Measurements from ENCODE around the gene CCDC12. TPM values are rescaled to one million over a fixed set of nuclear protein-coding genes. Genes with fewer than 3 reads are reported as not detected.
A peak's percentile ranks its signal among the peaks of the same experiment; 100 is the strongest.

CCDC12 gene
- total RNA-seq, 4 donors from 2014 or later = 14.3 to 52.2 (median 42.0) TPM

GRCh38 chr3:46953234-46954010 lies 23.1 kb downstream of the CCDC12 start:
- no peak for ATAC-seq
- 63 to 64% methylated on average over 4 to 7 of the region's 8 CpGs for WGBS, 2 donors (ENCODE audit: low coverage in 1 of 2)
- TF ChIP-seq CTCF (IDR thresholded peaks at IDR 0.05) (no peak), EP300 (IDR thresholded peaks at IDR 0.05) (no peak), POLR2A (IDR thresholded peaks at IDR 0.05) (no peak), POLR2AphosphoS5 (IDR thresholded peaks at IDR 0.05) (no peak)

GRCh38 chr3:46952813-46953212 lies 23.7 kb downstream of the CCDC12 start:
- H3K27me3 ChIP-seq = no peaks in the 10 kb centered on the region
- WGBS, 2 donors (ENCODE audit: low coverage in 1 of 2) = no CpG with 5 or more reads among the region's 2 CpGs
- H3K36me3 ChIP-seq = peaks cover 0 to 2% of the 10 kb centered on the region in 2 donors
- no peaks in the 10 kb centered on the region for H3K9me3 ChIP-seq
- H3K4me1 ChIP-seq = peaks cover 3 to 95% (median 47%) of the 10 kb centered on the region in 3 donors
- no peak overlapping the region for H3K4me3 ChIP-seq
- H3K27ac ChIP-seq = peak overlapping the region in 1 of 4 donors; percentile 27
- TF ChIP-seq EP300 (IDR thresholded peaks at IDR 0.05) (no peak), POLR2A (IDR thresholded peaks at IDR 0.05) (no peak), CTCF (IDR thresholded peaks at IDR 0.05) (no peak), POLR2AphosphoS5 (IDR thresholded peaks at IDR 0.05) (no peak)
- no peak for ATAC-seq

More at GRCh38 chr3:46953234-46954010, 23.1 kb downstream of the CCDC12 start:
- no peaks in the 10 kb centered on the region for H3K27me3 ChIP-seq
- no peaks in the 10 kb centered on the region for H3K9me3 ChIP-seq
- H3K36me3 ChIP-seq = no peaks in the 10 kb centered on the region
- peaks cover 2 to 95% (median 41%) of the 10 kb centered on the region in 3 donors for H3K4me1 ChIP-seq
- H3K4me3 ChIP-seq = no peak overlapping the region
- peak overlapping the region in 1 of 4 donors; percentile 27 for H3K27ac ChIP-seq

GRCh38 chr3:46950650-46951241 lies 25.8 kb downstream of the CCDC12 start:
- WGBS, 2 donors (ENCODE audit: low coverage in 1 of 2) = 55 to 65% methylated on average over 3 to 7 of the region's 7 CpGs
- no peak overlapping the region for H3K4me3 ChIP-seq
- ATAC-seq = no peak
- TF ChIP-seq POLR2AphosphoS5 (IDR thresholded peaks at IDR 0.05) = no peak
- TF ChIP-seq CTCF (IDR thresholded peaks at IDR 0.05) = no peak
- no peak for TF ChIP-seq POLR2A (IDR thresholded peaks at IDR 0.05)
- no peak for TF ChIP-seq EP300 (IDR thresholded peaks at IDR 0.05)
- H3K27ac ChIP-seq = no peak overlapping the region
- no peaks in the 10 kb centered on the region for H3K27me3 ChIP-seq
- no peaks in the 10 kb centered on the region for H3K9me3 ChIP-seq
- H3K36me3 ChIP-seq = peaks cover 0 to 7% of the 10 kb centered on the region in 2 donors
- peaks cover 3 to 95% (median 56%) of the 10 kb centered on the region in 3 donors for H3K4me1 ChIP-seq

- WGBS, 2 donors (ENCODE audit: low coverage in 1 of 2) = 94 to 100% methylated on average over 2 of the region's 2 CpGs
- H3K9me3 ChIP-seq = no peaks in the 10 kb centered on the region
- no peaks in the 10 kb centered on the region for H3K27me3 ChIP-seq
- no peak overlapping the region for H3K4me3 ChIP-seq
- TF ChIP-seq CTCF (IDR thresholded peaks at IDR 0.05) (no peak), POLR2AphosphoS5 (IDR thresholded peaks at IDR 0.05) (no peak), EP300 (IDR thresholded peaks at IDR 0.05) (no peak), POLR2A (IDR thresholded peaks at IDR 0.05) (no peak)
- peaks cover 0 to 7% of the 10 kb centered on the region in 2 donors for H3K36me3 ChIP-seq
- H3K4me1 ChIP-seq = peaks cover 3 to 93% (median 51%) of the 10 kb centered on the region in 3 donors
- no peak for ATAC-seq
- no peak overlapping the region for H3K27ac ChIP-seq
Measured at GRCh38 chr3:46950177-46950576, 26.4 kb downstream of the CCDC12 start.

Measured in gastroesophageal sphincter (tissue), 4 donors.